Thoracic aorta endothelial cell (primary cell): ENCODE data around the gene EED. TPM values are rescaled to one million over a fixed set of nuclear protein-coding genes. Genes with fewer than 3 reads are reported as not detected.

Experiments
- small RNA-seq: library from RNA; depleted of rRNA; stranded (forward); fragments of <200 nt; gene quantifications from one replicate; pipeline ENCODE3, GENCODE V24; 2012
- total RNA-seq: library from RNA; depleted of rRNA; stranded (reverse); fragments of >200 nt; gene quantifications from 2 replicates; pipeline ENCODE4 v1.2.3, GENCODE V29; 2012

The EED gene
- total RNA-seq = 32.8 and 35.9 TPM in 2 replicates

DNA sequence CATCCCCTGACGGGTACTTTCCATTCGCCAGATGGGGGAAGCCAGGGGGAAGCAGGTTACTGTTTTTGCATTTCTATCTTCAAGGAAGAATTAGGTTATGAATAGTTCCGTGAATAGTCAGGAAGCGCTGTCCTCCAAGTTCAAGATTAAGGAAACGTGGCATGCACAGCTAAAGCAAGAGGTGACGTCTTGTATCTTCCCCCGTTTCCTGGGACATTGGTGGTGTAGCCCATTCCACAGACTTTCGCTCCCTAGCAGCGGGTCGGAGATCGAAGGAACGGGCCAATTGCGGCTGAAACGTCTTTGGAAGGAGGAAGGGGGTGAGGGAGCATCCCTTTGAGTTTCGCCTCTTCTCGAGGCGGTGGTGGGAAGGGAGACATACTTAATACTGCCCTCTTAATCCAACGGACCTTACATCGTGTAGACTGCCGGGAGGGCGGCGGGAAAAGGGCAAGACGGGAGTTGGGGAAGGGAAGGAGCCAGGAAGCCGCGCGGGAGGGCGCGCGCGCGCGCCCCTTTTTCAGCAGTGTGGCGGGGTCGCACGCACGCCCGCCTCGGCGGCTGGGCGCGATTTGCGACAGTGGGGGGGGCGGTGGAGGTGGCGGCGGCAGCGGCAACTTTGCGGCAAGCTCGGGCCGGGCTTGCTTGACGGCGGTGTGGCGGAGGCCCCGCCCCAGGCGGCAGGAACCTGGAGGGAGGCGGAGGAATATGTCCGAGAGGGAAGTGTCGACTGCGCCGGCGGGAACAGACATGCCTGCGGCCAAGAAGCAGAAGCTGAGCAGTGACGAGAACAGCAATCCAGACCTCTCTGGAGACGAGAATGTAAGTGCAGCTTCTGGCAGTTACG is at the start of gene EED:
TSS of gene EED (plus strand) at position 232 of the 847 bp plus-strand sequence. CDS start at position 709, 477 bp downstream.

GRCh38 chr11:86302092-86302793 is 57.7 kb downstream of the EED start, which contains the start of gene HIKESHI:
Gene HIKESHI (plus strand): TSS chr11:86302240. CDS start chr11:86302449, 209 bp downstream.

Small RNAs within 50 kb of the gene (small RNA-seq; reads per million reads assigned to genes)
- not detected for gene RF00017
- gene RN7SL225P = not detected

Other genes starting within 250 kb of the EED start
- gene PICALM, start 175.7 kb upstream of the EED start, total RNA-seq = 366 and 389 TPM in 2 replicates
- gene HIKESHI, start 57.5 kb downstream of the EED start, total RNA-seq = 63.7 and 69.1 TPM in 2 replicates
- 1.1 and 1.7 TPM in 2 replicates for gene CCDC81, start 130.1 kb downstream of the EED start, total RNA-seq